Measurements from ENCODE around the gene OFD1.

OFD1 gene

DNA sequence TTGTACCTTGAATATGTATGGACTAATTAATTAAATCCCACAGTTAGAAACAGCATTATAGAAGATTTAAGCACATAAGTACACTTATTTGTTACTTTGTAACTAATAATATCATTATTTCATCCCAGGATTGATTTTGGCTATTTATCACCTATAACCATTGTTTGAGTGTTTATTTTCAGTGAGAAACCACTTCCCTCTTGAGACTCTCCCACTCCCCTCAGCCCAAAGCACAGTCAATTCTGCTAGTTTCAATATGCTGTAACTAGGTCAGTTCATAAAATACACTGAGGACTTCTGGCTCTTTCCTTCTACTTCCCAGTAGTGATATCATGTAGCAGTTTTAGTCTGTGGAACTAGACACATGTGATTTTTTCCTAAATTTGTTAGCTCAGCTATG lies 16.3 kb downstream of the OFD1 start:
- DNase-seq (ENCODE audit: insufficient read length, low spot score) = no peak
- no peak for FAIRE-seq

GRCh38 chrX:13752141-13752540 lies 17.6 kb downstream of the OFD1 start:
- no peak for FAIRE-seq
- DNase-seq (ENCODE audit: insufficient read length, low spot score) = no peak

GRCh38 chrX:13752646-13753045 lies 18.1 kb downstream of the OFD1 start:
- no peak for DNase-seq (ENCODE audit: insufficient read length, low spot score)
- no peak for FAIRE-seq

GRCh38 chrX:13754765-13755164 lies 20.2 kb downstream of the OFD1 start:
- no peak for FAIRE-seq
- no peak for DNase-seq (ENCODE audit: insufficient read length, low spot score)

- no peak for FAIRE-seq
These were observed 20.7 kb downstream of the OFD1 start for GRCh38 chrX:13755254-13755653.

GRCh38 chrX:13756381-13756780 lies 21.8 kb downstream of the OFD1 start:
- DNase-seq (ENCODE audit: insufficient read length, low spot score) (no peak), FAIRE-seq (no peak)

More at GRCh38 chrX:13755254-13755653, 20.7 kb downstream of the OFD1 start:
- no peak for DNase-seq (ENCODE audit: insufficient read length, low spot score)

- FAIRE-seq (no peak), DNase-seq (ENCODE audit: insufficient read length, low spot score) (no peak)
These were observed 24.7 kb downstream of the OFD1 start for GRCh38 chrX:13759152-13759718.

- FAIRE-seq = no peak
These were observed 25.9 kb downstream of the OFD1 start for GRCh38 chrX:13760426-13760825.

DNA sequence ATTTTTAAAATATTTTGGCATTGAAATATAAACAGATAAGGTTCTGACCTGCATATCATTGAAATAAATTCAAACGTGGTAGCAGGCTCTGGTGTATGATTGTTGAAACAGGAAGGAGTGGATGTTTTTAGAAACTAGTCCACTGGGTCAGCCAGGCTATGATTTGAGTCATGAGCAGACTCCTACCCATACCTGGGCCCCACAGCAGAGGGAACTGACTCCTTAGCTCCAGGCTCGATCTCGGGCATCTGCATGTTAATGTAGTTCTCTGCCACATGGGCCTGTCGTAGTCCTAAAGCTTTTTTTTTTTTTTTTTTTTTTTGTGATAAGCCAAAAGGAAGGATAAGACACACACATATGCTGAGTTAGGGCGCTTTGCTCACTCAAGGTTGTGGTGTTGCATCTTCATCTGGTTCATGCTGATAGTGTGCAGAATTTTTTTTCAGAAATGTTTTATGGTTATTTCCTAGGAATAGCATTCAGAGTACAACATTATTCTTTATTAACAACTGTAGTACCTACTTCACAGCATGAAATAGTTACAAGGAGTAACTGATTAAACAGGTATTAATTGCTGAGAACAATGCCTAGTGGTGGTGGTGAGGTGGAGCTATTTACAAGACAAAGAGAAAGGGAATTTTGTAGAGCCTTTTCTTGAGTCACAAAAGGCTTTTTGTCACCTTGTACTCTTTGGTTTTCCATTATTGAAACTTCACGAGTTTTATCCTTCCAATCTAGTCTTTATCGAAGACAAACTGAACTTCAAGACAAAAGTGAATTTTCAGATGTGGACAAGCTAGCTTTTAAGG lies 27.3 kb downstream of the OFD1 start:
- DNase-seq (ENCODE audit: insufficient read length, low spot score) (no peak), FAIRE-seq (no peak)

More at GRCh38 chrX:13760426-13760825, 25.9 kb downstream of the OFD1 start:
- no peak for DNase-seq (ENCODE audit: insufficient read length, low spot score)

- FAIRE-seq (no peak), DNase-seq (ENCODE audit: insufficient read length, low spot score) (no peak)
These were observed 28.9 kb downstream of the OFD1 start for GRCh38 chrX:13763489-13763888.

DNA sequence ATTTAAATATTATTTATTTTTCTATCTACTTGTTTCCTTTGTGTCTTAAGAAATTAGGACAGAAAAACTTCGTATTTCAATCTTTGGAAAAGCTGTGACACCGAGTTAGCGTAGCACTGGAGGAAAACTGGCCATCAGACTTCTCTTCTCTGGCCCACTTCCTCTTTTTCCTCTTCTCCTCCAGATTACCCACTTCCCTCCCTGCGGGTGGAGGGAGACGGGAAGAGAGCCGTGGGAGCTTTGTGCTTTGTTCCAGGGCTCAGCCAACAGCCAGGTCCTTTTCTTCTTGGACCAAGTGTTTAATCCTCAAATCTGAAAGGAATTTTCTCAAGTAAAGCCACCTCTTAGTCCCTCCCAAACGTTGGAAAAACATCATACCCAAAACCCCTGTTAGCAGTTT lies 29.7 kb downstream of the OFD1 start:
- FAIRE-seq = no peak

DNA sequence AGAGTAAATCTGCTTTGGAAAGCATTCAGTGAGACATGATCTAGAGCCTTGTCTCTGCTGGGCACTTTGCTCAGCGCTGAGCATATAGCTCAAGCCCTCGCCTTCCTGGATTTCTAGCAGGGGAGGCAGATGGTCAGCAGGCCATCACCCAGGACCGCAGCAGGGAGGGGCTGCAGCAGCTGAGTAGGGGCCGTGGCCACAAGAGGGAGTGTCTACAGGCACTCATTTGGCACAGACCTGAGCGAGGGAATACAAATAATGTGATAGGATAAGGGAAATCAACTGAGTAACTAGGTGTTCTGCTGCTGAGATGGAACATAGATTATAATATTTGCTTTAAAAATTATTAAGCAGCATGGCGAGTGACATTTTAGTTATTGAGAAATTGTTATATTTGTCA lies 30.2 kb downstream of the OFD1 start:
- DNase-seq (ENCODE audit: insufficient read length, low spot score) = no peak
- no peak for FAIRE-seq

More for the DNA sequence above, 29.7 kb downstream of the OFD1 start:
- no peak for DNase-seq (ENCODE audit: insufficient read length, low spot score)

DNA sequence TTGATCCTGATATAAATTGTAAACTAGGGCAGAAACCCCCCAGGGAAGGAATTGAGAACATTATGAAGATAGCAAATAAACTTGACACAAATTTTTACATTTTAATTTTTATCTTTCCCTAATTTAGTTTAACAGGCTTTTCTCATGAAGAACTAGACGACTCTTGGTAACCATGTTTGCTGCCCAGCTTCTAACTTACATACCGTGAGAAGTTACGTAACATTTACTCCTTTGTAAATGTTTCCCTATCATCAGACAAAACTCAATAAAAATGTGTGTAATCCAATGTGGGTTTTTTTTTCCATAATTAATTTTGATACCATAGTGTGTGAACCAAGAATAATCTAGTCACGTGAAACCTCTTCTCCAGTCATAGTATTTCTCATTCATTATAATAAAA lies 34.4 kb downstream of the OFD1 start:
- no peak for FAIRE-seq
- no peak for DNase-seq (ENCODE audit: insufficient read length, low spot score)

DNA sequence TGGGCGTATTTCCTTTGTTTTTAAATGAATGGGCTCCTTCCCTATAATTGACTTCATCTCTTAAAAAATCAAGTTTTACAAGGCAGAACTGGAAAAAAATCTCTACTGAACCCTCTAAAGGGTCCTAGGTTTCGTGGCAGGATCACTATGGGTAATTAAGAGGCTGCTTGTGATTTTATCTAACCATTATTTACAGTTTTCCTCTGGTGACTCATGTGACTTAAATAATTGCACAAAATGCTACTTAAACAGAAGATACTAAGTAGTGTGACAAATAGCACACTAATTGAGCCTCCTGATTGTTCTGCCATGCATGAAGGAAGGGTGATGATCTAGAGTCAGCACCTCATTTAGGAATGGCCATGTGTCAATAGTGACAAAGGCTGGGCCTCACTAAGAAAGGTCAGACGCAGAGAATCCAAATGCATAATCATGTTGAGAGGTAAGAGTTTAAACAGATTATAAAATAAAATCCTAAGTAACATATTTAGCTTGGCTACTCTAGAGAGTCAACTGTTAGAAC lies 35.5 kb downstream of the OFD1 start:
- no peak for DNase-seq (ENCODE audit: insufficient read length, low spot score)
- FAIRE-seq = no peak

DNA sequence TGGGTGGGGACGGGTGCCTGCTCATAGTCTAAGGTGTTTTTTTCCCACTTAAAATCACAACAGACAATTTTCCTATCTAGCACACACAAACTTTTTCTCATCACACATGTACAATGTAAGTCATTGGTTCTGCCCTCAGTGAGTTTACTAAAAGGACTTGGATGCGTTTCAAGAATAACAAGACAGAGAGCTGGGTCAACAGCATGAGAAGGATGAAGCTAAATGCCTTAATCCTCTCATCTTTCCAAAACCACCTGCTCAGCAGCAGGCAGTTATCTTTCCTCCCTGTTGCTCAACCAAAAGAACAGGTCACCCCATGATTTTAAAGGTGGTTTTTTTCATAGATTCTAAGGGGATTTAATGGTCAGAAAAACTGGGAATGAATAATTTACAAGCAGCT lies 40.1 kb downstream of the OFD1 start:
- no peak for DNase-seq (ENCODE audit: insufficient read length, low spot score)
- FAIRE-seq = no peak

GRCh38 chrX:13775837-13776236 lies 41.3 kb downstream of the OFD1 start:
- DNase-seq (ENCODE audit: insufficient read length, low spot score) (no peak), FAIRE-seq (peak; percentile 4)

DNA sequence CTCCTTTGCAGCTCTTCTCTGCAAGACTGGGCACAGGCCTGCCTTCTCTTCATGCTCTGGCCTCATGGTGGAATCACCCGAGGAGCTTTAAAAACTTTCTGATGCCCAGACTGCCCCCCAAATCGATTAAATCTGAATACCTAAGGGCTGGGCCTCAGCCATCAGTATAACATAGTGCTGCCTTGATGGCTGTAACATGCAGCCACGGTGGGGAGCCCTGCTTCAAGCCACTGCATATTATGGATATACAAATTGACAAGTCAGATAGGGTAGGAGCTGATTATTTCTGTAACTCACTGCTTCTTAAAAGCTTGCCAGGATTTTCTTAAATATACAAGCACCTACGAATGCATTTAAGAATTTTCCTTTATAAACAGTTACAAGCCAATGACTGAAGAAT lies 41.8 kb downstream of the OFD1 start:
- DNase-seq (ENCODE audit: insufficient read length, low spot score) (no peak), FAIRE-seq (no peak)

DNA sequence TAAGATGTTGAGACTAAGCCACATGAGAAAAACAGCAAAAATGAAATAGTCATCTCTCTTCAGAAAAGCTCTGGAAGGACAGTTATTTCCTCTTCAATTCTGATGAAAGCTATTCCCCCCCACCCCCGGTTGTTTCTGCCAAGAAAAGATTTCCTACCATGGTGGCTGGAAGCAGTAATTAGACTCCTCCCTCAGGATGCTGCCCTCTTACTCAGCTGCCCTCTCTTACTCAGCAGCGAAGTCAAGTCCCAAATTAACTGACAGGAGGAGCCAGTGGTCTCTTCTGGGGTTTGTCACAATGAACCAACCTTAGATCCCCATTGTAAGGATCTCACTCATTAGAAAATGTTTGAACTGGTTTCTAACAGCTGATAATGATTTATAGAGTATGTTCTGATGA lies 44.4 kb downstream of the OFD1 start:
- FAIRE-seq (no peak), DNase-seq (ENCODE audit: insufficient read length, low spot score) (peak; percentile 11)

DNA sequence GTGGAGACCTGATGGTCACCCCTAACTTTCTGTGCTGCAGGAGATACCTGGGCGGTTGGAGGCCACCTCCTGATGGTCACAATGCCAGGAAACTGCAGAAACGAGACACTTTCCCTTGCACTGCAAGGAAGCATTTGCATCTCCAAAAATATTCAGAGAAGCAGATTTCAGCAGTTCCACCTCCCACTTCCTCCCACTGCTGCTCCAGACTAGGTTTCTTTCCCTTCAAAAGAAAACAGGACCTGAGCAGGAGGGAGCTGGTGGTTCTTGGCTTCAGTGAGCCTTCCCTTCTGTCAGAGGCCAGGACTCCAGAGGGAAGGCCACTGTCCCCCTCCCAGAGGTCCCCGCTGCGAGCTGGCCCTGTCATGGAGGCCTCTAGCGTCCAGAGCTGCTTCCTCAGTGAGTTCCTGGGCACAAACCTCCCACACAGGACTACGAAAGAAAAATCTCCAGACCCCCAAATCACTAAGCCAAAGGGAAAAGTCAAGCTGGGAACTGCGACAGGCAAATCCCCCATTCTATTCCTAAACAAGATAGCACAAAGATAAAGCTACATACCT lies 46.4 kb downstream of the OFD1 start:
- FAIRE-seq (no peak), DNase-seq (ENCODE audit: insufficient read length, low spot score) (no peak)

DNA sequence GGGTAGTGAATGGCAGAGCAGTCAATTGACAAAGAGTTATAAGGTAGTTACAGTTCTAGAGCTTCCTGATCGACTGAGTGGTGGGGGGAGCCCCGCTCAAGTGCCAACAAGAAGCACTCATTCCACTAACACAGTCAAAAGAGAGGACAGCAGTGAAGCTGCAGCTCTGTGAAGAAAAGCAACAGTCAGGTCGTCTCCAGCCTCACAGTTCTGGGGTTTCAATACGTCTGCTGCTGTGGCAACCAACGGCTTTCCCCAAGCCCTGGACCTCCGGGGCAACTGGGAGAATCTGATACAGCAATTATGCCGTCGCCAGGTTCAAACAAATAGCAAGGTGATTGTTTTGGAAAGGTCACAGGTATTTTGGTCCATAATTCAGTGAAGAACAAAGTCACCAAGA lies 51.5 kb downstream of the OFD1 start:
- FAIRE-seq (no peak), DNase-seq (ENCODE audit: insufficient read length, low spot score) (no peak)

DNA sequence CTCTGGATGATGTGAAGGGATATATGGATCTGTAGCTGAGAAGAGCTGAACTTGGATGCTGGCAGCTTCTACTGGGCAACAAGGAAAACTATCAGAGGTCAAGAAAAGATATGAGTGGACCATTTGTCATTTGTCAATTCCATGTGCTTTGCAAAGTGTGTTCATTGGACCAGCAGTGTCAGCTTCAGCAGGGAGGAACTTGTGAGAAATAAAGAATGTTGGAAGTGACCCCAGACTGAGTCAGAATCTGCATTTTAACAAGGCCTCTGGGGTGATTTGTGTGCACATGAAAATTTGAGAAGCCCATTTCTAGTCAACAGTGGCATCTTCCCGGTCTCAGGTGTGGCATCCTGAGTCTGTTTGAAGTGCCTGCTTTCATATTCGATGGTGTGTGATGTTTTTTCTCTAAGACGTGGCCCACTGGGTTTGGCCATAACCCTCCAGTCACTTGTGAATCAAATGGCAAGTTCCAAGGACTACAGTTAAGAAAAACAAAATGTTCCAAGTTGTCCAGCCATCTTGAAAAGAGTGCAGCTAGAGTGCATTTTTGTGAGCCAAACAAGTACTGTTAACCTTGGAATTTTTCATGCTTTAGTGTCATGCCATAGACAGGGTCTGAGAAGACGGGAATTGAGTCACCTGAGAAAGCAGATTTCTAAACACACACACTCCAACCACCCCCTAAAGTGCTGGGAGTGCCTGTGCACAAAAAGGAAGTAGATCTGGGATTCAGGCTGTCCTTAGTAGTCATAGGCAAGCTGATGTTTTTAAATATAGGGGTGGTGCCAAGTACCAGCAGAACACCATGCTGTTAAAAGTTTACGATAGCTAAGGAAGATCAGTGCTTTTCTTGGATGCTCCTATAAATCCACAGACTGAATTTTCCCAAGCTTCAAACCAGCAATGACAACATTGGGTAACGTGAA lies 55.9 kb downstream of the OFD1 start:
- DNase-seq (ENCODE audit: insufficient read length, low spot score) = no peak
- FAIRE-seq = no peak

All from HTR-8/SVneo (cell line).